GM12891 (cell line): ENCODE data around the gene DAO.

Source experiments
- PAX5 ChIP-seq: IDR thresholded peaks from 2 replicates; pipeline ENCODE4 v1.6.1; 2011; ENCODE audit warnings: low read length, moderate library complexity, mild to moderate bottlenecking; ENCODE audit not compliant: insufficient read depth, severe bottlenecking
- POLR2A ChIP-seq: IDR thresholded peaks from 2 replicates; pipeline ENCODE4 v1.6.1; 2011; ENCODE audit warnings: low read depth, low read length, control low read depth
- POLR2AphosphoS5 ChIP-seq: IDR thresholded peaks from 2 replicates; pipeline ENCODE4 v1.6.1; 2011; ENCODE audit warnings: low read depth, low read length, control low read depth
- POU2F2 ChIP-seq: IDR thresholded peaks from 2 replicates; pipeline ENCODE4 v1.6.1; 2011; ENCODE audit warnings: low read depth, mild to moderate bottlenecking, control low read depth, low read length, moderate library complexity
- SPI1 ChIP-seq: IDR thresholded peaks from 2 replicates; pipeline ENCODE4 v1.6.1; 2011; ENCODE audit warnings: low read depth, low read length, control low read depth
- TAF1 ChIP-seq: IDR thresholded peaks from 2 replicates; pipeline ENCODE4 v1.6.1; 2011; ENCODE audit warnings: low read depth, low read length, control low read depth

- no peak for TF ChIP-seq POLR2A
- no peak for TF ChIP-seq TAF1
- no peak for TF ChIP-seq POLR2AphosphoS5
- TF ChIP-seq SPI1 = no peak
- no peak for TF ChIP-seq PAX5
- no peak for TF ChIP-seq POU2F2
Observed at GRCh38 chr12:108895220-108895802, 15.4 kb downstream of the DAO start.
